GM18517 (cell line): ENCODE measurements around the gene CDKN1C.

Experiments used
- ATAC-seq: cut with Tn5 transposase; IDR thresholded peaks from one replicate; pipeline ENCODE4 v1.9.1; 2021; ENCODE audit warnings: mild to moderate bottlenecking, moderate library complexity; ENCODE audit not compliant: unreplicated experiment

CDKN1C gene

DNA sequence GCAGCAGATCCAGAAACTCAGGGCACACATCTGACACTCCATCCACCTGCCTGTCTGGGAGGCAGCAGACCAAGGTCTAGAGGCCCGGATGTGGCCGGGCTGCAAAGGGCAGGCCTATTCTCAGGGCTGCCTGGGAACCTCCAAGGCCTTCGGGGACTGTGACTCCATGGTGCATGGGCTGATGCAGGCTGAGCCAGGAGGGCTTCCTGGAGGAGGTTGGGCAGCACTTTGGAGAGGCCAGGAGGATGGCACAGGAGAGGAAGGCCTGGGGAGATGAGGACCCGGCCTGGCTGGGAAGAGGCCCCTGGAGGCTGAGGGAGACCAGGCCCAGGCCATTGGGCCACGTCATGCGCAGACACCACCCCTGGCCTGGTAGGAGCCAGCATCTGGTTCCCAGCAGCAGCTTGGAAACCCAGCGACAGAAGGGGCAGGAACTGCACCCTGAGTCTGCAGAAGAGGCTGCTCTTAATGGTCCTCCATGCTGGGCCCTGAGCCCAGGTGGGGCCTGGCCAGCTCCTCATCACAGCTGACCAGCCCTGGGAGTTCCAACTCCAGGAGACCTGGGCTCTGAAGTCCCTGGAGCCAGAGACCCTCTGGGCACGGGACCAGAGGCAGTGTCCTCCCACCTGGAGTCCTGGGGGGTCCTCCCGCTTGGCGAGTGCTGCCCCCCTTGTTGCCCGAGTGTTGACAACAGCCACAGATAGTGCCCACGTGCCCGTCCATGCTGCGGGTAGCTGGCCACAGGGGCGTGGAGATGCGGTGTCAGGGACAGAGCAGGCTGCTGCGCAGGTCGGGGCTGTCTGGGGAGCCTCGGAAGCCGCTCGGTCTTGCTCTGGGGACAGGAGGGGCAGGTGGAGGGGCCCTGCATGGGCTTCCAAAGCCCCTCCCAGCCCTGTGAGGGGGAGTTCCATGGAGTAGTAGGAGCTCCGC, 38.1 kb upstream of the CDKN1C start:
- no peak for ATAC-seq

DNA sequence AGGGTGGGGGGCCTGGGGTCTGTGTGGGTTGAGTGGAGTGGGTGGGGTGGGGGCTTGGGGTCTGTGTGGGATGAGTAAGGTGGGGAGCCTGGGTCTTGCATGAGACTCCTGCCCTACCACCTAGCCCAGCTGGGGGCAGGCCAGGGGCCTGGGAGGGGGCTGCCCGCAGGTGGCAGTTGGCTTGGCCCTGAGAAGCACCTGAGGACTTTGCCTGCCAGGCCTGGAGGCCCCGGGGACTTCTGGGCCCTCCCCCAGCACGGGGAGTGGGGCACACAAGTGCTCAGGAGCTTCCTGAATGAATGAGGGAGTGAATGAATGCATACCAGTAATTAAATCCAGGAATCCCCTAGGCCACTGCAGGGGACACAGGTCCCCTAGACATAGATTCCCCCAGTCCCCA, 37.1 kb upstream of the CDKN1C start:
- no peak for ATAC-seq

DNA sequence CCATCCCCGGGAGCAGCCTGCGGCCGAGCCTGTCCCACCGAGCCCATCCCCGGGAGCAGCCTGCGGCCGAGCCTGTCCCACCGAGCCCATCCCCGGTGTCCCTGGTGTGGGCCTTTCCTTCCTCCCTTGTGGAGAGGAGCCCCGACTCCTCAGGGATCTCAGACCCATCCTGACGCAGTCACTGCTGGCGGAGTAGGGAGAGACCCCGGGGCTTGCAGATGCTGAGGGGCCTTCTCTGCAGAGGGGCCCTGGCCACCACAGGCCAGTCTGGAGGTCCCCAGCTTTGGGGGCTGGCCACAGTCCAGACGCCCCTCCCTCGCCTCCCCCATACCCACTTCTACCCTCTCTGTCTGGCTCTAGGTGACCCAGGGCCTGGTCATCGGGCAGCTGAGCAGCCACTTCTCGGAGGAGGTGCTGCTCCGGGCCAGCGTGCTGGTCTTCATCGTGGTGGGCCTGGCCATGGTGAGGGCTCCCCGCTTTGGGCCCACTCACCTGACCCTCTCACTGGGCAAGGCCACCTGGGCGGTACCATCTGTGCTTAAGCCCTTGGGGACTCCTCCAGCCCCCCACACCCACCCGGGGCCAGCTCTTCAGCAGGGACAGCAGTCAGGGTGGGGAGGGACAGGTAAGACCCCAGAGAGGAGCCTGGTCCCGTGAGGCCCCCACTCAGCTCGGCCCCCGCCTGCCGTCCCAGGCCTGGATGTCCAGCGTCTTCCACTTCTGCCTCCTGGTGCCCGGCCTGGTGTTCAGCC, 36.3 kb upstream of the CDKN1C start:
- ATAC-seq, result no peak

DNA sequence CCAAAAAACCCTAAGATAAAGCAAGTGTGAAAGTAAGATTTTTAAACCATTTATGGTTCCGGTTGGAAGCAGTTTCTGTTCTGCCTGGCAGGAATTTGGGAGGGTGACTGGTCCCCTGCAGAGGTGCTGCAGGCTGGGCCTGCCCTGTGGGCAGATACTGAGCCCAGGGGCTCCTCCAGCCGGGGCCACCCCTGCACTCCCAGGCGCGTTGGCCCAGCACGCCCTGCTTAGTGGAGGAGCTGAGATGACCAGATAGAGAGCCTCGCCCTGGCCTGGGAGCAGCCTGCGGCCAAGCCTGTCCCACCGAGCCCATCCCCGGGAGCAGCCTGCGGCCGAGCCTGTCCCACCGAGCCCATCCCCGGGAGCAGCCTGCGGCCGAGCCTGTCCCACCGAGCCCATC, 35.7 kb upstream of the CDKN1C start:
- ATAC-seq, result no peak

DNA sequence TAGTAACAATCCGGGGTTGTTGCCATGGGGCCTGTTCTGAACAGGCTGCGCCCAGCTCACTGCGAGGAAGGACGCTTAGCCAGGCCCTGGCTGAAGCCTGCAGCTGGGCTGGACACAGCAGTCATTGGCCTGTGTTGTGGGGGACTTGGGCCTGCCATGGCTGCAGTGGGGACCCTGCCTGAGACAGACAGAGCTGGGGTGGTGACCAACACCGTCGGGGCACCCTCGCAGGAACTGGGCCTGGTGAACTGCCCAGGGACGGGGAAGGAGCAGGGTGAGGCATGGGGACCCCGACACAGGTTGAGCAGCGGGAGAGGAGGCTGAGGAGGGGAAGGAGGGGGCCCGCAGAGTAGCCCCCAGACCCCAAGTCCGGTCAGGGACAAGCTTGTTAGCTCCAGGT, 34.8 kb upstream of the CDKN1C start:
- ATAC-seq, result no peak

DNA sequence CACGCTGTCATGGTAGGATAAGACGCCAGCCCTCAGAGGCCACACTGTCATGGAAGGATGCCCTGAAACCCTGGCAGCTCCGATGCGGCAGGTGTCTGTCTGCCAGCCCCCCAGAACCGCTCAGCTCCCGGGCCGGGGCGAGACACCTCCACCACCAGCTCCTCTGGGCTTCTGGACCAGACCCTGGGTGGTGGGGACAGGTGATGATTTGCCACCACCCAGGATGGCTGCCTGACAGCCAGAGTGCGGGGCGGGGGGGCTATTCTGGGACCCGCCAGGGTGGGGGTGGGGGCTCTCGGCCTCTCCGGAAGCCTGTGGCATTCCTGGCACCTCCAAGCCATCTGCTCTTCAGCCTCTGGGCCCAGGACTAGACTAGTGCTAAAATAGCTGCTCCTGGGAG, 34.3 kb upstream of the CDKN1C start:
- ATAC-seq, result no peak

DNA sequence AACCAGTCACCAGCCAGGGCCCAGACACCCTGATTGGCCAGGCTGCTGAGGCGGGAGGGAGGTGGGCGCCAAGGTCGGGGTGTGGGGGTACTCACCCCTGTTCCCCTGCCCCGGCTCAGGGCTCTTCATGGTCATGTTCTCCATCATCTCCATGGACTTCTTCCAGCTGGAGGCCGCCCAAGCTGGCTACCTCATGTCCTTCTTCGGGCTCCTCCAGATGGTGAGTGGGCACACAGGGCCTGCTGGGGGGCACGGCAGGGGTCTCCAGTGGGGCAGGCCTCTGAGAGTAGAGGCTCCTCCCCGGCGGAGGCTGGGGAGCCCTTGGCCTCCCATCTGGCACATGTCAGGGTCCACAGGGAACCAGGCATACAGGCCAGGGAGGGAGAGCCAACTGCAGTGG, 33.6 kb upstream of the CDKN1C start:
- no peak for ATAC-seq

DNA sequence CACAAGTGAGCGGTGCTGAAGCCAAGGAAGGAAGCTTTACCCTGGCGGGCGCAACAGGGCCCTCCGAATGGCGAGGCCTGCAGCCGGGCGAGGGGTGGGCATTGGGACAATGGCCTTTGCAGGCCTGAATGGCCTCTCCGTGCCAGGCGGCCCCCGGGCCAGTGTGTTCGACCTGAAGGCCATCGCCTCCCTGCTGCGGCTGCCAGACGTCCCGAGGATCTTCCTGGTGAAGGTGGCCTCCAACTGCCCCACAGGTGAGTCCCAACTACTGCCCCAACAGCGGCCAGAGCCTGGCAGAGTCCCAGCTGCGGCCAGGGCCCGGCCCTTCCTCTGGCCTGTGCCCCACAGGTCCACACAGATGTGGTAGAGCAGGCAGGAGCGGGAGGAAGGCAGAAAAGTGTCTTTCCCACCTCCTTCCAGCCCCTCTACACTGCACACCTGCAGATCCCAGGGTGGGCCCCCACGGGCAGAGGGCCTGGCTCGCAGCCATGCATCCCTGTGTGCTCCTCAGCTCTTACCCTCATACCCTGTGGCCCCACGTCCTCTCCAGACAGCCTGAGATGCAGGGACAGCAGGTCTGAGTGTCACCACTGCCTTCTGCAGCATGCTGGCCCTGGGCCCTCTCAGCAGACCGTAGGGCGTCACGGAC, 32.4 kb upstream of the CDKN1C start:
- ATAC-seq, result no peak

DNA sequence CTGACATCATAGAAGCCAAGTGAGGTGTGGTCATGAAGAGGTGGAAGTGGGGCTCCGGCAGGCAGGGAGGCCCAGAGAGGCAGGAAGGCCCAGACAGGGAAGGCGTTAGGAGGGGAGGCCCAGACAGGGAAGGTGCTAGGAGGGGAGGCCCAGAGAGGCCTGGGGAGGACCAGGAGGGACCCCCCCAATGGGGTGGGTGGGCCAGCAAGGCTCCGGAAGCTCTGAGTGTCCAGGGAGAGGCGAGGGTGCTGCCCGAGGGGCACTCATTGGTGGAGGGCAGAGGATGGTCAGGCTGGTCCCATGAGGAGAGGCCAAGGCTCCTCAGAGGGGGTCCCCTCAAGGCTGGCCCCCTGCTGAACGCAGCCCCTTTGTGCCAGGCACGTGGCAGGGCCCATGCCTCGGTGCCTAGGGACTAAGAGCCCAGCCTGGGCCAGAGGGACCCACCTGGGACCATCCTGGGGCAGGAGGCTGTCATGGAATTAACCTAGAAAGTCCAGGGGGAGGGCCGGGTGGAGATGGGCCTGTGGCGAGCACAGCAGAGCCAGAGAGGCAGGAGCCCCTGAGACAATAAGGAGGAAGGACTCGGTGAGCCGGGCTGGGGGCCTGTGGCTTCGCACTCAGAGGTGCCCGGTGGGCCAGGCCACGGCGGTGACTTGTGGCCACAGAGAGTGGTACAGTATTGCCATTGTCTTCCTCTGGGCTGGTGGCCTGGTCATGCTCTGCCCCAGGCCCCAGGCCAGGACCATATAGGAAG, 31.5 kb upstream of the CDKN1C start:
- no peak for ATAC-seq

DNA sequence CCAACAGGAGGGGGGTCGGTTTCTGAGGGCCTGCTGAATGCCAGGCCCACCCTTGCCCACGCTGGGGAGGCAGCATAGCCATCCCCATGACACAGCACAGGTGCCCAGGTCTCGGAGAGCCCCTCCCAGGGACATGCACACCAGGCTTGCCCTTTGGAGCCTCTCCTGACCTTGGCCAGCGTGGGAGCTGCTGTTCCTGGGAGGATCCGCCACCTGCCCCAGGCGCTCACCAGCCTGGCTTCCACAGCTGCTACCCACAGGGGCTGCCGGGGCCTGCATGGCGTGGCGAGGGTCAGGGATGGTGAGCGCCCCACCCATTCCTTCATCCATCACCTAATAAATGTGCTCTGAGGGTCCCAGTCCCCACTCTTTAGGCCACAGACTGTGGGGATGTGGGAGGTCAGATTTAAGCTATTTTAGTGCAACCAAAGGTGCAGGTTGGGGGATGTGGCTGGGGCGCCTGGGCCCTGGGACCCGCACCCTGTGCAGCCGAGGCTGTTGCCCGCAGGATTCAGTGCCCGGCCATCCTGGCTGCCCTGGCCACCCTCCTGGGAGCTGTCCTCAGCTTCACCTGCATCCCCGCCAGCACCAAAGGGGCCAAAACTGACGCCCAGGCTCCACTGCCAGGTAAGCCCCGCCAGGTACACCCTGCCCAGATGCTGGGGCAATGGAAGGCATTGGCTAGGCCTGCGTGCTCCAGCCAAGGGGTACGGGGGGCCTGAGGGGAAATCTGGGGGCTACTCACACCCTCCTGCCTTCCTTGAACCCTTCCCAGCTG, 30.7 kb upstream of the CDKN1C start:
- no peak for ATAC-seq

DNA sequence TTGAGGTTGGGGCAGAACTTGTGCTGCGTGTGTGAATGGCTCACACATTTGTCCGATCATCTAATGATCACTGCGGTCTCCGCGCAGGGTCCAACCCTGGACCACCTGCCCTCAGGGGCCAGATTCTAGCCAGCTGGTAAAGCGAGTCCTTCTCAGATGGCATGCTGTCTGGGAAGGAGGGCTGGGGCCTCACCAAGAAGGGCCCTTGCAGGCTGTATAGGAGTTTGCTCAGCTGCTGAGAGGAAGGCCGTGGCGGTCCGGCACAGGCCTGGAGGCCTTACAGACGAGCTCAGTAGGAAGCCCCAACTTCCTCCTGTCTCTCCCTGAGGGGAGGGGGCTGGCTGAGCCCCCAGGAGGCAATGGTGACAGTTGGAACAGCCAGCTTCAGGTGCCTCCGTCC, 29.9 kb upstream of the CDKN1C start:
- no peak for ATAC-seq

DNA sequence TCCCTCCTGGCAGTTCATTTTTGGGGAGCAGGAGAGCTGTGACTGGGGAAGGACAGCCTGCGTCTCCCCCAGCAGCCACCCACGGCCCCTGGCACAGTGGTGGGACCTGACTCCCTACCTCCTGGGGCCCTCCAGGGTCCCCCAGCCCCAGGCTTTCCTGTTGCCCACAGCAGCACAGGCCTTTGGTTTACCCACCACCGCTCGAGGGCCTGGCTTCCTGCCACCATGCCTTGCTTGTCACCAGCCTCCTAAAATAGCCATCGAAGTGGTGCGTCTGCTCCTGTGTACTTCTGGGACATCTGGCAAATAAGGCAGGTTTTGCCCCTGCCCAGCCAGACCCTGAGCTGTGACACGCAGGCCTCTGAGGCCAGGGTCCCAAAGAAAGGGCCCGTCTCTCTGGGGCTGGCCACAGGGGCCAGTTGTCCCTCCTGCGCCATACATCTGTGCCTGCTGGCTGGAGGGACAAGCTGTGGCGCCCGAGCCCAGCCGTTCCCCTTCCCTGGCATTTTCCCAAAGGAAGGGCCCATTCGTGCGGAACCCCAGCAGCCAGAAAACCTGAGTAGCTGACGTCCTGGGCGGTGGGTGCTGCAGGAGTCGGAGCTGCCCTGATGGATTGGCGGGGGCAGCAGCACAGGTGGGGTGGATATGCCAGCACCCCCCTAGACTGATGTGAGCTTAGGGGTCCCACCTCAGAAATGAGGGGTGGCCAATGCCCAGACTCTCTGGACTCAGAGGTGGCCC, 29.1 kb upstream of the CDKN1C start:
- ATAC-seq, result no peak

DNA sequence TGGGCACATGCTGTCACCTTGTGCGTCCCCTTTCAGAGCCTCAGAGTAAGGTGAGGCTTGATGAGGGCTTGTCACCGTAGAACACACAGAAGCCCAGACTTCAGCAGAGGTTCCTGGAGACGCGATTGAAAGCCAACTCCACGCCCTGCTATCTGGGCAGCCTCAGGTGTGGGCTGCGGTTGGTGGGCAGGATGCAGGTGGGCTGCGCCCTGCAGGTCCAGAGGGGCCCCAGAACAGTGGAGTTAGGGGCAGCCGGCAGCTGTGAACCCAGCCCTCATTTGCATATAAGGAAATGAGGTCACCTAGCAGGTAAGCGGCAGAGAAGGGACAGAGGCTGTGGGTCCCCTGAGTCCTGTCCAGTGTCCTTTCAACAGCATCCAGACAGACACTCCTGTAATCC, 28.2 kb upstream of the CDKN1C start:
- no peak for ATAC-seq

DNA sequence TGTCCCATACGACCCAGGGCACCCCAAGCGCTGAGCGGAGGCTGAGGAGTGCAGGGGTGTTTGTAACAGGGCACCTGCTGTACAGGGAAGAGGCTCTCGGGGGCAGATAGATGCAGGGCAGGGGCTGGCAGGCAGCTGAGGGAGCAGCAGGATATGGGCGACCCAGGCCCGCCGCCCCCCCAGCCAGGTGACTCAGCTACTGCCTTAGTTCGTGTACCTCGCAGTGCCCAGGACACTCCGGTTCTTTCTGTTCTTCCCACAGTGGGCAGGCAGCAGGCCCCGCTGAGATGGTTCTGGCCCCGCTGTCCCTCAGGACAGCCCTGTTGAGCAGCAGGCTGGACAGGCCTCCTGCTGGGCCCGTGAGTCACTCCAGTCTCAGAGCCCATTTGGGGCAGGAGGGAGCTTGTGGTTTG, 27.4 kb upstream of the CDKN1C start:
- ATAC-seq, result no peak

DNA sequence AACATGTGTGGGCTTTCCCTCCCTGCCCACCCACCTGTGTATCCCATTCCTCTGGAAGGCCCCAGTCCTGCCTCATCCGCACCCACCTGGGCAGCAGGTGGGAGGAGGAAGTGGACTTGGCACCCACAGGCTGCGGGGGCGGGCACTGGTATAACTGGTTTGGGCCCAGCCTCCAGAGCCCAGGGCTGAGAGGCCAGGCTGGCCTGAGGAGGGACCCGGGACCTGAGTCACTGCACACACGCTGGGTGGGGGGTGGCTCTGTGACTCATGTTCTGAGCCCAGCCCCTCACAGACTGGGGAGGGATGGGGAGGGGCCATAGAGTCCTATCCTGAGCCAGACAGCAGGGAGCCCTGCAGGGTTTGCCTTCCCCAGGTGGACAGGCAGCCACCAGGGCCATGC, 26.9 kb upstream of the CDKN1C start:
- ATAC-seq, result no peak

DNA sequence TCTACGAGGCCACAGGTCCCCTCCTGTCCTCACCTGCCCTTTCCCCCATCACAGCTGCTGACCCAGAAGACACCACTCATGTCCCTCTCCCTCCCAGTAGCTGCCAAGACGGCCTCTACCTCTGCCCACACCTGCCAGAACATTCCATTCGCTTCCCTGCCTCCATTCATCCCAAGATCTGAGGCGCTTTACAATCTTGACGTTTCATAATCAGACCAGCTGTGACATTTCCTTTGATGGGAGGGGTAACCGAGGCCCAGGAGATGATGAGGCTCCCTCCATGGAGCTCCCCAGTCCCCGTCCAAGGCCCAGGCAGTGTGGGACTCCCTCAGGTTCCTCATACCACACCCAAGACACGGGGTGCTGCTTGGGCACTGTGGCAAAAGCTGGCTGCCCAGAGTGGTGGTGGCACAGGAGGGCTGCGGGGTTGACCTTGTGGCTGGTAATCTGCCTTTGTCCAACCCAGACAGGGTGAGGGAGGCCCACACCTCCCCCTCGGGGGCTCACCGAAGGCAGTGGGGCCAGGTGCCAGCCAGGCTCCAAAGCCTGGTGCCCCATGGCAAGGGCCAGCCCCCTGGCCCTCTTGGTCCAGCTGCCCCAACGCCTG, 26.3 kb upstream of the CDKN1C start:
- ATAC-seq, result no peak

DNA sequence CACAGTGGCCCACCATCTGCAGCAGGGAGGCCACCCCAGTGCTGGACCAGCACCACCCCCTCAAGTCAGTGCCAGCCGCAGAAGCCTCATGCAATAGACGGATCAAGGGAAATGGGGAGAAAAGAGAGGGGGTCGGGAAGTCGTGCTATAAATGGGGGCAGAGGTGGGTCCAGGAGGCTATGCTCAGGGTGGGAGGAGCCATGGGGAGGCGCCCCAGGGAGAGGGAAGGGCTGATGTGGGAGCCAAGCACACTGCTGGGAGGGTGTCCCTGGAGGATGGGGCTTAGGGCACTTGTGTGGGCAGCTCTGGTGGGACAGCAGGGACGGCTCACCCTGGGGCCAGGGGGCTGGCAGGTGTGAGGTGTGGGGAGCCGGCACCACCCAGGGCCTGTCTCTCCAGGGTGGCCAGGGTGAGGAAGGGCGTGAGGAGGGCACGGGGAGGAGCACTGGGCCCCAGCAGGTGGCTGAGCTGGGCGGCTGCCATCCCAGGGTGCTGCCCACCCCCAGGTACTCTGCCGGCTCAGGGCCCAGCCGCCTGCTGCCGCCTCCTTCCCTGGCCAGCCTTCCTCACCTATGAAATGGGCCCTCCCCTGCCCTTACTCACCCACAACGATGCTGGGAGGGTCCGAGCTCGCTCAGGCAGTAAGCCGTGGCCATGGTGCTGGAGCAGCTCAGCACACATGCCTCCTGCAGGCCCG, 25.7 kb upstream of the CDKN1C start:
- no peak for ATAC-seq

DNA sequence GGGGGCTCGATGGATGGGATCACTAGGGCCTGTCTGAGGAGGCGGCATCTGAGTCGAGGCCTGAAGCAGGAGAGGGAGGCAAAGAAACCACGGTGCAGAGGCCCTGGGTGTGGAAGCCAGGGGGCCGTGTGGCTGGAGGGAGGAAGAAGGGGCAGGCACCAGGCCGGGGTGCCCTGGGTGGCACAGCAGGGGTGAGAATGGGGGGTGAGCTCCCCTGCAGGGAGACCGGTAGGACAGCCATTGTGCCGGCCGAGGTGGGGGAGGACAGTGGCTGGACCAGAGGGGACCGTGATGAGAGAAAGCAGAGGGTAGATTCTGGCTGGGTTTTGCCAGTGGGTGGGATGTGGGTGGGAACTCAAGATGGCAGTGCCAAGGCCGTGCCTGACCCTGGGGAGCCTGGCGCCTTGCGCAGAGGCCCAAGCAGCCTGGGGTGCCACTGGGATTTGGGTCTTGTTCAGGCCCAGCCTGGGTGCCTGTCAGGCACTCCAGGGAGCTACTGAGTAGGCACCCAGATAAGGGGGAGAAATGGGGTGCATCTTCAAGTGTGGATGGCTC, 24.9 kb upstream of the CDKN1C start:
- ATAC-seq, result no peak
